GM12878 (cell line): Measurements from ENCODE around the gene PELI2. TPM values are rescaled to one million over a fixed set of nuclear protein-coding genes. Genes with fewer than 3 reads are reported as not detected.

ENCODE experiments used
- ATAC-seq: fragments of 200-7000 bp; cut with Tn5 transposase; 3 replicates; pipeline ENCODE4 v1.9.1; 2020; ENCODE audit warnings: mild to moderate bottlenecking, moderate library complexity
- BruUV-seq: library from RNA; stranded (reverse); fragments of 400-500 nt; replicated peaks from 2 replicates; lab custom pipeline; 2021; lab: Mats Ljungman, UMichigan
- CTCF ChIA-PET: fragments of 300-600 bp; sonication (Branson Sonifier 250); formaldehyde crosslinking; extraction: SDS; loops from one replicate; lab custom pipeline; 2021; ENCODE audit warnings: inconsistent platforms; lab: Yijun Ruan, JAX
- POLR2A ChIA-PET: fragments of 350-600 bp; formaldehyde crosslinking; extraction: SDS; loops from one replicate; lab custom pipeline; 2021; ENCODE audit warnings: inconsistent platforms; lab: Charles Lee
- RAD21 ChIA-PET: fragments of 300-600 bp; sonication (Branson Sonifier 250); formaldehyde crosslinking; loops from one replicate; lab custom pipeline; 2023; ENCODE audit warnings: antibody characterized with exemption; ENCODE audit not compliant: unreplicated experiment; lab: Charles Lee
- SMC1A ChIA-PET: fragments of 300-600 bp; sonication (Branson Sonifier 250); formaldehyde crosslinking; loops from one replicate; lab custom pipeline; 2023; ENCODE audit not compliant: unreplicated experiment, uncharacterized antibody; lab: Charles Lee
- DNase-seq: peaks from one replicate; pipeline ENCODE4 v3.0.0-alpha.2; 2011; ENCODE audit warnings: low read depth, low spot score
- FAIRE-seq: peaks from 3 replicates; lab custom pipeline; 2011; peaks lifted over from hg19 to GRCh38; lab: Jason Lieb, UNC
- H2AFZ ChIP-seq: 2 replicates; pipeline ENCODE4 v1.6.0; 2011; ENCODE audit warnings: low read depth, low read length, control low read depth; ENCODE audit not compliant: control insufficient read depth
- H3K27ac ChIP-seq: 2 replicates; pipeline ENCODE4 v1.5.1; 2011; ENCODE audit warnings: control low read depth; ENCODE audit not compliant: control insufficient read depth, insufficient read depth
- H3K27me3 ChIP-seq, 2 experiments: replicated peaks in 1 of 2; 2 replicates each; pipeline versions ENCODE4 v1.6.0 to v1.6.1; 2011; ENCODE audit warnings: low read length in 1 of 2; ENCODE audit not compliant: control insufficient read depth in 2 of 2, insufficient read depth in 2 of 2
- H3K36me3 ChIP-seq, 2 experiments: 2 replicates each; pipeline ENCODE4 v1.5.1; 2011; ENCODE audit warnings: low read length in 1 of 2; ENCODE audit not compliant: control insufficient read depth in 2 of 2, insufficient read depth in 2 of 2
- H3K4me1 ChIP-seq: 2 replicates; pipeline ENCODE4 v1.6.1; 2011; ENCODE audit warnings: mild to moderate bottlenecking, low read length, moderate library complexity, mixed read lengths; ENCODE audit not compliant: control insufficient read depth, insufficient read depth
- H3K4me2 ChIP-seq: 2 replicates; pipeline ENCODE4 v1.6.0; 2011; ENCODE audit warnings: control low read depth; ENCODE audit not compliant: control insufficient read depth, insufficient read depth
- H3K4me3 ChIP-seq: fragments of 200-600 bp; sonication (generic); 2 replicates; pipeline ENCODE4 v1.5.1; 2016
- H3K79me2 ChIP-seq: 2 replicates; pipeline ENCODE4 v1.6.0; 2011; ENCODE audit warnings: low read length; ENCODE audit not compliant: control insufficient read depth, insufficient read depth
- H3K9ac ChIP-seq: 2 replicates; pipeline ENCODE4 v1.8.0; 2011; ENCODE audit warnings: low read length, control low read depth, mixed read lengths; ENCODE audit not compliant: control insufficient read depth, insufficient read depth
- H3K9me3 ChIP-seq: replicated peaks from 3 replicates; pipeline ENCODE4 v1.5.1; 2011; ENCODE audit warnings: mild to moderate bottlenecking, low read length; ENCODE audit not compliant: control insufficient read depth, insufficient read depth
- H4K20me1 ChIP-seq: 2 replicates; pipeline ENCODE4 v1.6.0; 2011; ENCODE audit not compliant: control insufficient read depth, insufficient read depth
- ASH2L ChIP-seq: fragments of 300-600, 200-600 bp; sonication (generic); IDR thresholded peaks from 2 replicates; pipeline ENCODE4 v1.6.1; 2017; ENCODE audit warnings: low read depth, mild to moderate bottlenecking, borderline replicate concordance
- CHD2 ChIP-seq: IDR thresholded peaks from 2 replicates; pipeline ENCODE4 v1.6.1; 2011; ENCODE audit warnings: low read depth, low read length, improper control_type of control experiment, borderline replicate concordance
- EZH2 ChIP-seq: IDR thresholded peaks from 2 replicates; pipeline ENCODE4 v1.6.1; 2012; ENCODE audit warnings: low read depth, mild to moderate bottlenecking, control low read depth, inconsistent platforms, low read length, borderline replicate concordance; ENCODE audit not compliant: control insufficient read depth
- GATAD2B ChIP-seq: fragments of 450-650 bp; conservative IDR thresholded peaks from 2 replicates; pipeline ENCODE4 v1.6.1; 2017; ENCODE audit warnings: low read depth, mild to moderate bottlenecking, moderate library complexity
- NR2C1 ChIP-seq: fragments of 450-650 bp; IDR thresholded peaks from 2 replicates; pipeline ENCODE4 v1.6.1; 2017; ENCODE audit warnings: antibody characterized with exemption, mild to moderate bottlenecking, moderate library complexity
- PAX5 ChIP-seq: IDR thresholded peaks from 2 replicates; pipeline ENCODE4 v1.6.1; 2011; ENCODE audit warnings: low read depth, low read length, borderline replicate concordance
- RELA ChIP-seq: fragments of 450-650 bp; IDR thresholded peaks from 2 replicates; pipeline ENCODE4 v1.8.0; 2014; ENCODE audit warnings: borderline replicate concordance; ENCODE audit not compliant: partially characterized antibody
- SIX5 ChIP-seq: IDR thresholded peaks from 2 replicates; pipeline ENCODE4 v1.6.1; 2011; ENCODE audit warnings: mild to moderate bottlenecking, low read depth, low read length, moderate library complexity; ENCODE audit not compliant: severe bottlenecking
- TBL1XR1 ChIP-seq: IDR thresholded peaks from 2 replicates; pipeline ENCODE4 v1.6.1; 2012; ENCODE audit warnings: low read depth, low read length, improper control_type of control experiment
- YBX1 ChIP-seq: fragments of 450-650 bp; IDR thresholded peaks from 2 replicates; pipeline ENCODE4 v1.6.1; 2016; ENCODE audit warnings: antibody characterized with exemption
- WGBS: methylation state at CpG from one replicate; pipeline ENCODE4 v1.1.6; 2016; ENCODE audit warnings: low lambda C conversion rate; ENCODE audit not compliant: insufficient replicate concordance, insufficient coverage; ENCODE audit errors: missing lambda C conversion rate; 5-methylcytosine and 5-hydroxymethylcytosine counted together
- in situ Hi-C: fragments of 300-500 bp; cut with MboI; formaldehyde crosslinking; loops from 9 replicates; pipeline ENCODE4 v1.14.3; 2018; ENCODE audit warnings: mixed read lengths
- intact Hi-C: fragments of 100-400 bp; cut with micrococcal nuclease; formaldehyde crosslinking; loops from one replicate; pipeline ENCODE4 v1.14.2; 2022; ENCODE audit not compliant: unreplicated experiment
- polyA plus RNA-seq, 11 experiments: library from polyadenylated mRNA; depleted of rRNA in 4 of 11; unstranded in 6 of 11; stranded (reverse) in 5 of 11; fragments of >200 nt; fragmentation: Nextera tagmentation in 4 of 11; fragmentation: Illumina TruSeq in 1 of 11; extraction: Ambion mirVana in 4 of 11; extraction: Trizol in 1 of 11; gene quantifications; 1 replicate in 1 of 11; 2 replicates in 10 of 11; pipeline versions ENCODE4 v1.2.1 to v1.2.3, GENCODE V29; 2011 to 2016; ENCODE audit warnings: inconsistent platforms in 2 of 11, missing spikeins in 2 of 11, low read depth in 1 of 11
- total RNA-seq, 4 experiments: library from RNA; depleted of rRNA in 3 of 4; stranded (reverse); fragments of >200 nt in 3 of 4; fragmentation: Illumina TruSeq in 1 of 4; extraction: Trizol in 1 of 4; gene quantifications; 2 replicates each; pipeline versions ENCODE4 v1.2.1 to v1.2.3, GENCODE V29; 2013 to 2021
- TF ChIP-seq, protein P1 (sequence below): fragments of 450-650 bp; IDR thresholded peaks from 2 replicates; pipeline ENCODE4 v1.6.1; 2018; ENCODE audit warnings: borderline replicate concordance, mild to moderate bottlenecking; ENCODE audit not compliant: partially characterized antibody
- TF ChIP-seq, protein P2 (sequence below): IDR thresholded peaks from 2 replicates; pipeline ENCODE4 v1.6.1; 2011; ENCODE audit warnings: borderline replicate concordance, low read depth, mild to moderate bottlenecking, moderate library complexity, low read length; ENCODE audit not compliant: insufficient read depth, poor library complexity, severe bottlenecking
- TF ChIP-seq, protein P3 (sequence below): IDR thresholded peaks from 2 replicates; pipeline ENCODE4 v1.6.1; 2011; ENCODE audit warnings: mild to moderate bottlenecking, low read depth, low read length, moderate library complexity; ENCODE audit not compliant: insufficient replicate concordance

Gene PELI2
- total and polyA plus RNA-seq, 10 of the 15 experiments (the other 5 are each of a cell fraction or from before 2014, with no cell fraction given), result under 0.01 to 0.10 (median 0.01) TPM; not detected in 3

DNA sequence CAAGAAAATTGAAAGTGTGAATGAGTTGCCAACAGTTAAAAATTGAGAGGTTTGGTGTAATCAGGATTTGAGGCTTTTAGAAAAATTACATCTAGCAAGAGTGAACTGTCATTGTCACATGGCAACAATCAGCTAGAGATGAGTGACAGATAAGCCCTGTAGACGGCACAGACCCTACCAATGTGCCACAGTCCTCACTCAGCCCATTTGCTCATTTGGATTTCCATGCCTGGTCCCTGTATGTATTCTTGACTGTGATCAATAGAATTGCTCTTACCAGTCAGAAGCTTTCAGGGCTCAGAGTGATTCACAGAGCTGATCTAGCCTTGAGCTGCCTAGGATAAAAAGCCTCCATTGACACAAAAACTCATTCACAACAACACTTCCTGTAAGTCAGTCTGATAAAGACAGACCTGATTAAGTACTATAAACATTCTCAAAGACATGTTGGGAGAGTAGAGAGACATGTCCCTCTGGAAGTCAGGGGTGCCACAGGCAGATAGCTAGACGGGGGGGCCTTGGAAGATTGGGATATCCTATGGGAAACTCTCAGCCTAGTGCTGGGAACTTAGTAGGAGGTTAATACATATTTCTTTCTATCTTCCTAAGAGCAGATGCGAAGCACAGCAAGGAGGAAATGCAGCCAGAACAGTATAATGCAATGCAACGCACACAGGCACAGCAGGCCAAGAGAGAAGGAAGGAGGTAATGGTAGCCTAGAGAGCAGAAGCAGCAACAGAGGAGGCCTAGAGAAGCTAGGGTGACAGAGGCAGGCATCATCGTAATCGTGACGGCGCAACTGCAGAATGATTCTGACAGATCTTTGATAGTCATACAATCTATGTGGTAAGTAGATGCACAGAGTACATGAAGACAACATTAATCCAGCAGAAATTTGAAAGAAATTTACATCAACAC lies 2.0 kb upstream of the PELI2 start:
- H3K27ac ChIP-seq, result no peak overlapping the region
- FAIRE-seq, result no peak
- DNase-seq, result no peak
- H3K4me2 ChIP-seq, result no peak overlapping the region
- TF ChIP-seq, protein P1, sequence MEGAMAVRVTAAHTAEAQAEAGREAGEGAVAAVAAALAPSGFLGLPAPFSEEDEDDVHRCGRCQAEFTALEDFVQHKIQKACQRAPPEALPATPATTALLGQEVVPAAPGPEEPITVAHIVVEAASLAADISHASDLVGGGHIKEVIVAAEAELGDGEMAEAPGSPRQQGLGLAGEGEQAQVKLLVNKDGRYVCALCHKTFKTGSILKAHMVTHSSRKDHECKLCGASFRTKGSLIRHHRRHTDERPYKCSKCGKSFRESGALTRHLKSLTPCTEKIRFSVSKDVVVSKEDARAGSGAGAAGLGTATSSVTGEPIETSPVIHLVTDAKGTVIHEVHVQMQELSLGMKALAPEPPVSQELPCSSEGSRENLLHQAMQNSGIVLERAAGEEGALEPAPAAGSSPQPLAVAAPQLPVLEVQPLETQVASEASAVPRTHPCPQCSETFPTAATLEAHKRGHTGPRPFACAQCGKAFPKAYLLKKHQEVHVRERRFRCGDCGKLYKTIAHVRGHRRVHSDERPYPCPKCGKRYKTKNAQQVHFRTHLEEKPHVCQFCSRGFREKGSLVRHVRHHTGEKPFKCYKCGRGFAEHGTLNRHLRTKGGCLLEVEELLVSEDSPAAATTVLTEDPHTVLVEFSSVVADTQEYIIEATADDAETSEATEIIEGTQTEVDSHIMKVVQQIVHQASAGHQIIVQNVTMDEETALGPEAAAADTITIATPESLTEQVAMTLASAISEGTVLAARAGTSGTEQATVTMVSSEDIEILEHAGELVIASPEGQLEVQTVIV, result no peak
- no peak for TF ChIP-seq GATAD2B
- no peak for TF ChIP-seq NR2C1
- no peak for TF ChIP-seq CHD2
- TF ChIP-seq ASH2L, result no peak
- no peak for TF ChIP-seq YBX1
- no peak for TF ChIP-seq TBL1XR1
- TF ChIP-seq EZH2, result no peak
- no peak for TF ChIP-seq RELA
- TF ChIP-seq SIX5, result no peak
- TF ChIP-seq, protein P2, sequence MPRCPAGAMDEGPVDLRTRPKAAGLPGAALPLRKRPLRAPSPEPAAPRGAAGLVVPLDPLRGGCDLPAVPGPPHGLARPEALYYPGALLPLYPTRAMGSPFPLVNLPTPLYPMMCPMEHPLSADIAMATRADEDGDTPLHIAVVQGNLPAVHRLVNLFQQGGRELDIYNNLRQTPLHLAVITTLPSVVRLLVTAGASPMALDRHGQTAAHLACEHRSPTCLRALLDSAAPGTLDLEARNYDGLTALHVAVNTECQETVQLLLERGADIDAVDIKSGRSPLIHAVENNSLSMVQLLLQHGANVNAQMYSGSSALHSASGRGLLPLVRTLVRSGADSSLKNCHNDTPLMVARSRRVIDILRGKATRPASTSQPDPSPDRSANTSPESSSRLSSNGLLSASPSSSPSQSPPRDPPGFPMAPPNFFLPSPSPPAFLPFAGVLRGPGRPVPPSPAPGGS, result no peak
- TF ChIP-seq PAX5, result no peak
- TF ChIP-seq, protein P3, sequence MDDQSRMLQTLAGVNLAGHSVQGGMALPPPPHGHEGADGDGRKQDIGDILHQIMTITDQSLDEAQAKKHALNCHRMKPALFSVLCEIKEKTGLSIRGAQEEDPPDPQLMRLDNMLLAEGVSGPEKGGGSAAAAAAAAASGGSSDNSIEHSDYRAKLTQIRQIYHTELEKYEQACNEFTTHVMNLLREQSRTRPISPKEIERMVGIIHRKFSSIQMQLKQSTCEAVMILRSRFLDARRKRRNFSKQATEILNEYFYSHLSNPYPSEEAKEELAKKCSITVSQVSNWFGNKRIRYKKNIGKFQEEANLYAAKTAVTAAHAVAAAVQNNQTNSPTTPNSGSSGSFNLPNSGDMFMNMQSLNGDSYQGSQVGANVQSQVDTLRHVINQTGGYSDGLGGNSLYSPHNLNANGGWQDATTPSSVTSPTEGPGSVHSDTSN, result no peak
- TF ChIP-seq, all 136 proteins: peak for 0
- RAD21 ChIA-PET, result no interaction called here
- H4K20me1 ChIP-seq, result no peaks in the 10 kb centered on the region
- H3K36me3 ChIP-seq, result no peaks in the 10 kb centered on the region
- peaks cover 4% of the 10 kb centered on the region; the same call in 1 of the 2 replicates for H3K4me1 ChIP-seq
- ATAC-seq, result no peak
- peaks cover 4 to 20% of the 10 kb centered on the region in 2 experiments; a peak in 3 of 4 replicates for H3K27me3 ChIP-seq
- CTCF ChIA-PET, result interaction anchor here (1.3 kb wide), 1 partner anchor 10 kb away, joined by 3 read pairs; no protein-coding TSS in a partner anchor
- intact Hi-C loops (loop anchor here (10.0 kb wide), 1 partner anchor 921 kb away; the partner anchor contains the start of gene DLGAP5), in situ Hi-C loops (no loop called here)
- no peak overlapping the region for H3K4me3 ChIP-seq
- POLR2A ChIA-PET, result no interaction called here
- H3K79me2 ChIP-seq, result no peaks in the 10 kb centered on the region
- no peak overlapping the region for H2AFZ ChIP-seq
- BruUV-seq, result no TSS peak
- 48% methylated on average over 8 of the region's 8 CpGs for WGBS
- H3K9me3 ChIP-seq, result no peaks in the 10 kb centered on the region
- SMC1A ChIA-PET, result interaction anchor here (0.6 kb wide), 1 partner anchor 104 kb away, joined by 3 read pairs; no protein-coding TSS in a partner anchor
- H3K9ac ChIP-seq, result no peak overlapping the region
